ENCODE data around the gene HEXIM2.

HEXIM2 gene

GRCh38 chr17:45160447-45161287 is 1.0 kb upstream of the HEXIM2 start:
- peak; percentile 63 for DNase-seq (ENCODE audit: low read depth)
- peak overlapping the region; percentile 95 for H3K4me3 ChIP-seq (ENCODE audit: low read depth, low read length)
- TF ChIP-seq CTCF (IDR thresholded peaks at IDR 0.05; ENCODE audit: insufficient read depth, low read depth, low read length, missing control alignments), result no peak

- no peak for TF ChIP-seq CTCF (IDR thresholded peaks at IDR 0.05; ENCODE audit: insufficient read depth, low read depth, low read length, missing control alignments)
- DNase-seq (ENCODE audit: low read depth), result no peak
- peak overlapping the region; percentile 73 for H3K4me3 ChIP-seq (ENCODE audit: low read depth, low read length)
These were observed 481 bp downstream of the HEXIM2 start for GRCh38 chr17:45162025-45162687.

GRCh38 chr17:45164734-45165269 is 3.1 kb downstream of the HEXIM2 start:
- no peak for DNase-seq (ENCODE audit: low read depth)
- no peak overlapping the region for H3K4me3 ChIP-seq (ENCODE audit: low read depth, low read length)
- TF ChIP-seq CTCF (IDR thresholded peaks at IDR 0.05; ENCODE audit: insufficient read depth, low read depth, low read length, missing control alignments), result no peak

GRCh38 chr17:45168991-45169752 is 7.5 kb downstream of the HEXIM2 start:
- TF ChIP-seq CTCF (IDR thresholded peaks at IDR 0.05; ENCODE audit: insufficient read depth, low read depth, low read length, missing control alignments), result no peak
- no peak for DNase-seq (ENCODE audit: low read depth)
- H3K4me3 ChIP-seq (ENCODE audit: low read depth, low read length), result no peak overlapping the region

- H3K4me3 ChIP-seq (ENCODE audit: low read depth, low read length), result no peak overlapping the region
- TF ChIP-seq CTCF (IDR thresholded peaks at IDR 0.05; ENCODE audit: insufficient read depth, low read depth, low read length, missing control alignments), result no peak
- no peak for DNase-seq (ENCODE audit: low read depth)
These were observed 8.7 kb downstream of the HEXIM2 start for GRCh38 chr17:45170280-45170930.

- no peak overlapping the region for H3K4me3 ChIP-seq (ENCODE audit: low read depth, low read length)
- no peak for TF ChIP-seq CTCF (IDR thresholded peaks at IDR 0.05; ENCODE audit: insufficient read depth, low read depth, low read length, missing control alignments)
- no peak for DNase-seq (ENCODE audit: low read depth)
These were observed 9.3 kb downstream of the HEXIM2 start for GRCh38 chr17:45170931-45171337.
